NCI-H526 treated with DMSO at 0.1 percent for 48 hours (cell line): ENCODE measurements around the gene TPGS1.

Experiments
- DNase-seq: peaks from one replicate; lab custom pipeline; 2025; lab: John Stamatoyannopoulos, UW

The TPGS1 gene, protein sequence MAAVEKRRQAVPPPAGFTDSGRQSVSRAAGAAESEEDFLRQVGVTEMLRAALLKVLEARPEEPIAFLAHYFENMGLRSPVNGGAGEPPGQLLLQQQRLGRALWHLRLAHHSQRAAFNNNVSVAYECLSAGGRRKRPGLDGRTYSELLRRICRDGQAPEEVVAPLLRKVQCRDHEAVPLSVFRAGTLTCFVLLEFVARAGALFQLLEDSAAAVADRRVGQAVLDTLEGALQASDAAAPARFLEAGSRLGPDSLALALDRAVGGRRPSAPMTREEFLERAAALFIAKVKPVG

GRCh38 chr19:507286-508203 is at the start of gene TPGS1:
Gene TPGS1, plus strand, starts transcription at chr19:507497. Its CDS starts 10 bp downstream, at chr19:507507.
- DNase-seq = peak; percentile 36

- no peak for DNase-seq
Measured at GRCh38 chr19:457636-458035, 49.7 kb upstream of the TPGS1 start.

DNA sequence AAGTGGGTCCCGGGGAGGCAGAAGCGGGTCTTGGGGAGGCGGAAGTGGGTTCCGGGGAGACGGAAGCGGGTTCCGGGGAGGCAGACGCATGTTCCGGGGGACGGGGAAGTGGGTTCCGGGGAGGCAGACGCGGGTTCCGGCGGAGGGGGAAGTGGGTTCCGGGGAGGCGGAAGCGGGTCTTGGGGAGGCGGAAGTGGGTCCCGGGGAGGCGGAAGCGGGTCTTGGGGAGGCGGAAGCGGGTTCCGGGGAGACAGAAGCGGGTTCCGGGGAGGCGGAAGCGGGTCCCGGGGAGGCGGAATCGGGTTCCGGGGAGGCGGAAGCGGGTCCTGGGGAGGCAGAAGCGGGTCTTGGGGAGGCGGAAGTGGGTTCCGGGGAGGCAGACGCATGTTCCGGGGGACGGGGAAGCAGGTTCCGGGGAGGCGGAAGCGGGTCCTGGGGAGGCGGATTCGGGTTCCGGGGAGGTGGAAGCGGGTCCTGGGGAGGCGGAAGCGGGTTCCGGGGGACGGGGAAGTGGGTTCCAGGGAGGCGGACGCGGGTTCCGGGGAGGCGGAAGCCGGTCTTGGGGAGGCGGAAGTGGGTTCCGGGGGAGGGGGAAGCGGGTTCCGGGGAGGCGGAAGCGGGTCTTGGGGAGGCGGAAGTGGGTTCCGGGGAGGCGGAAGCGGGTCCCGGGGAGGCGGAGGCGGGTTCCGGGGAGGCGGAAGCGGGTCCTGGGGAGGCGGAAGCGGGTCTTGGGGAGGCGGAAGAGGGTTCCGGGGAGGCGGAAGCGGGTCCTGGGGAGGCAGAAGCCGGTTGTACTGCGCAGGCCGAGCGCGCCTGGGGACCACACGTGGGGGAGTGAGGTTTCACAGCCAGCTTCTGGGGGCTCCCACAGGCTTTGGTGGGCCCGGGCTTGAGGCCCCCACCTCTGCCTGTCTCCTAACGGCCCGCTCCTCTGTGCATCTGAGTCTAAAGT is 48.9 kb upstream of the TPGS1 start:
- no peak for DNase-seq

GRCh38 chr19:459724-460511 is 47.4 kb upstream of the TPGS1 start:
- DNase-seq = peak; percentile 60

GRCh38 chr19:460877-461720 is 46.2 kb upstream of the TPGS1 start, which contains the start of gene SHC2:
Gene SHC2, minus strand, starts transcription at chr19:461033. Its CDS starts 37 bp downstream, at chr19:460996.
- no peak for DNase-seq

DNA sequence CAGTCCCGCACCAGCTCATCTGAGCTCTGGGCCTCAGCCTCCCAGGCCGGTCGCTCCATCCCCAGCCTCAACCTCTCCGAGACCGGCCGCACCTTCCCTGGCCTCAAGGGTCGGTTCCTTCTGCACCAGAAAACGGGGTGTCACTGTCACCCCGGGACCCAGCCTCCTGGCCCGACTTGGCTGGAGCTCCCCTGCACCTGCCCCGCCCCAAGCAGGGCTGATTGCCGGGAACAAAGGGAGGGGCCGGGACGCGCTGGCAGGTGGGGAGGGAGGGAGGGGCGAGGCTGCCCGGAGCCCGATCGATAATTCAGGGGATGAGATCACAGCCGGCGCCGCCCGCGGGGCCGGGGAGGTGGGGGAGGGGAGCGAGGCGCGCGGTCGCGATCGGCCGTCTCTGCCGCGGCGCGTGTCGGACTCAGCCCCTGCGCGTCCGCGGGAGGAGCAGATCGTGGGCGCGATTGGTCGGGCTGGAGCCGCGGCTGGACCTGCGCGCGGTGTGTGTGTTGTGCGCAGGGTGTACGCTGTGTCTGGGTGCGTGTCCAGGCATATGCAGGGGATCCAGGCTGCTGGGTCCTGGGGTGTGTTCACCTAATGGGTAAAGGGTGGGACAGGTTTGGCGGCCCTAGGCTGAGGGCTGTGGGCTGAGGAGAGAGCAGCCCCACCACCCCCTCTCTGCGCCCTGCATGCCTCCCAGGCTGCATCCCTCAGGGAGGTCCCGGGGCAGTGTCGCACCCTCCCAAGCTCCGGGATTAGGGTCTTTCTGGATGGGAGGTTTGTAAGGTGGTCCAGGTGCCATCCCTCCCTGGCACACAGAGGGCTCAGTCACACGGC is 45.4 kb upstream of the TPGS1 start:
- peak; percentile 17 for DNase-seq

DNA sequence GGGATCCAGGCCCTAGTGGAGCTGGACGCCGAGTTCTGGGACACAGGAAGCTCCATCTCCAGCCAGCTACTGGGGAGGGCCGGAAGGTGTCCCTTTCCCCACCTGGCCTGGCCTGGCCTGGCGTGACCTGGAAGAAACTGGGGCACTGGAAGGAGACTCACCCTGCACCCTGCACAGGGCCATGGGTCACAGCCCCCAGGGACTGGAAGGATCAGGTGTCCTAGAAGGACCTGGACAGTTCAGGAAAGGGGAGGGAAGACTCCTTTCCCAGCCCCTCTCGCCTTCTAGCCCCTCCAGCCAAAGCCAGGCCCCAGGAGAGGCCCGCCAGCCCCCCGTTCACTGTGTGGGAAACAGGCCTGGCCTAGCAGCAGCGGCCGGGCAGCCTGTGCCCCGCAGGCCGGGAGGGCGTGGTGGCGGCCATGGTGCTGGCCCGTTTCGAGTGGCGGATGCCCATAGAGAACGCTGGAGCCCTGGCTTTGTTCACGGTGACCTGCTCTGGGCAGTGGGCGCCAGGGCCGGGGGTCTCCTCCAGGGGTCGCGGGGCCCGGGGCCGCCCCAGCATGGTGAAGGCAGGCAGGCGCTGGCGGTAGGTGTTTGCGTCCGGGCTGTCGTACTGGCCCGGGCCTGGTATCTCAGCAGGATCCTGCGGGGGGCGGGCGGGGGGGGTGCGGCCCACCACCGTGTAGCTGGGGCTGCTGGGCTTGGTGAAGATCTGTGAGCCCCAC is 43.7 kb upstream of the TPGS1 start:
- no peak for DNase-seq

DNA sequence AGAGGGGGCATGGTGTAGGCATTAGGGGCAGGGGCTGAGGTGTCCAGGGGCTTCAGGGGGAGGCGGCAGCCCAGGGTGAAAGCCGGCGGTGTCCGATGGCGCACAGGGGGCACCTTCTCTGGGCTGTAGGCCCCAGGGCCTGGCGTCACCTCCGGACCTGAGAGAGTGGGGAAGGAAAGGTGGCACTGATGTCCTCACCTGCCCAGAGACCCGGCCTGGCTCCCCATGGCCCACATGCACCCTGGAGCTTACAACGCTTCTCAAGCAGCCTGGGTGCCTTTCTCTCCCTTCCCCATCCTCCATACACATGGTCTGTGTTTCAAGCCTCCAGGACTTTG is 43.1 kb upstream of the TPGS1 start:
- DNase-seq = no peak

GRCh38 chr19:465056-465816 is 42.1 kb upstream of the TPGS1 start:
- no peak for DNase-seq

DNA sequence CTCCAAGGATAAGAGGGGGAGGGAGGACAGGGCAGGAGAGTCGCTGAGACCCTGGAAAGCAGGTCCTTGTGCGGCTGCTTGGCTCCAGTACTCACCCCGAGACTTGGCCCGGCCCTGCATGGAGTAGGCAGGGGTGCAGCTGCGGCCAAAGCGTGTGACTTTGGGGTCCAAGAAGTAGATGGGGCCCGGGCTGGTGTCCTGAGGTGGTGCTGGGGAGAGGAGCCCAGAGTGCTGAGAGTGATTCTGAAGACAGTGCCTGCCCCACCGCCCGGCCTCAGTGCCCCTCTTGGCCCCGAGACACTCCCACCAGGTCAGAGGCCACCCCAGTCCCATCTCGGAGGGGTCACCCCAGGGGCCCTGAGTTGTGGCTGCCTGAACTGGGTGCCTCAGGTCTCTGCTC is 39.7 kb upstream of the TPGS1 start:
- DNase-seq = no peak

- DNase-seq = no peak
Measured at GRCh38 chr19:468587-469256, 38.6 kb upstream of the TPGS1 start.

DNA sequence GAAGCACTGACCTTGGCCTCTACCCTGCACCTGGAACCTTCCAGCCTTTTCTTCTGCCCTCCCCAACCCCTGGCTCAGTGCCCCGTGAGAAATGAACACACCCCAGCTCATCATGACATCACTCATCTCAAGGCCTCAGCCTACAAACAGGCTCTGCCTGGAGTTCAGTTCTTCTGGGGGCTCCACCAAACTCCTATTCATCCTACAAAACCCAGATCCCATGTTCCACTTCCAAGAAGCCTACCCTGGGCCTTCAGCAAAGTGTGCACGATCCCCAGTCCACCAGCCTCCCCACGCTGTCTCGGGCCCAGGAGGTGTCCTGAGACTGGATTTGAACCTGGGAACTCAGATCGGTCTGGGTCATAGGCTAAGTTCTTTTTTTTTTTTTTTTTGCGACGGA is 37.5 kb upstream of the TPGS1 start:
- DNase-seq = no peak

GRCh38 chr19:470701-471100 is 36.6 kb upstream of the TPGS1 start:
- no peak for DNase-seq

DNA sequence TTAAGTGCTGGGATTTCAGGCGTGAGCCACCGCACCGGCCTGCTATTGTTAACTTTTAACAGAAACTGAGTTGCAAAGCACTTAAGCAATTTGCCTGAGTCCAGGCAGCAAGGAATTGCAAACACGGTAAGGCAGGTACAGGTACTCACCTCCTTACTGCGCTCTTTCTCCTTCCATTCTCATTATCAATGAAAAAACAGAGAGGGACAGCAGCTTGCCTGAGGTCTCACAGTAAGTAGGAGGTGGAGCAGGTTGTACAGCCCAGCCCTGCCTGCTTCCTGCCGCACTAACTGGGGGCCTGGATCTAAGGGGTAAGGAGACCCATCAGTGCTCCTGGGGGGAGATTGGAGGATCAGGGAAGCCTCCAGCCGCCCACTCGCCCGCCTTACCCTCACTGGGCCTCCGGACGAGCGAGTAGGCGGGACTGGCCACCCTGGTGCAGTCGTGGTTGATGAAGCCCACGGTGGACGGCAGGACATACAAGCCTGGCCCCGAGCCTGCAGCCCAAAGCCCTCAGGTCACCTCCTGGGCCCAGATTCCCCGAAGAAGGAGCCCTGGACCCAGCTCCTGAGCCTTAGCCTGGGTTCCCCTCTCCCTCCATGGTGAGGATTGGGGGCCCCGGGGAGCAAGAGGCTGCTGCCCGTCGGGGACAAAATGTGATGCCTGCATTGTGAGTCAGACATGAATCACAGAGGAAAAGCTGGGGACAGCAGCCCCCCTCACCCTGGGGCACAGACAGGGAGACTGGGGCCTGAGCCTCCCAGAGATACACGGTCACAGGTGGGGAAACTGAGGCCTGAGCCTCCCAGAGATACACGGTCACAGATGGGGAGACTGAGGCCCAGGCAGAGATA is 35.1 kb upstream of the TPGS1 start:
- DNase-seq = no peak

DNA sequence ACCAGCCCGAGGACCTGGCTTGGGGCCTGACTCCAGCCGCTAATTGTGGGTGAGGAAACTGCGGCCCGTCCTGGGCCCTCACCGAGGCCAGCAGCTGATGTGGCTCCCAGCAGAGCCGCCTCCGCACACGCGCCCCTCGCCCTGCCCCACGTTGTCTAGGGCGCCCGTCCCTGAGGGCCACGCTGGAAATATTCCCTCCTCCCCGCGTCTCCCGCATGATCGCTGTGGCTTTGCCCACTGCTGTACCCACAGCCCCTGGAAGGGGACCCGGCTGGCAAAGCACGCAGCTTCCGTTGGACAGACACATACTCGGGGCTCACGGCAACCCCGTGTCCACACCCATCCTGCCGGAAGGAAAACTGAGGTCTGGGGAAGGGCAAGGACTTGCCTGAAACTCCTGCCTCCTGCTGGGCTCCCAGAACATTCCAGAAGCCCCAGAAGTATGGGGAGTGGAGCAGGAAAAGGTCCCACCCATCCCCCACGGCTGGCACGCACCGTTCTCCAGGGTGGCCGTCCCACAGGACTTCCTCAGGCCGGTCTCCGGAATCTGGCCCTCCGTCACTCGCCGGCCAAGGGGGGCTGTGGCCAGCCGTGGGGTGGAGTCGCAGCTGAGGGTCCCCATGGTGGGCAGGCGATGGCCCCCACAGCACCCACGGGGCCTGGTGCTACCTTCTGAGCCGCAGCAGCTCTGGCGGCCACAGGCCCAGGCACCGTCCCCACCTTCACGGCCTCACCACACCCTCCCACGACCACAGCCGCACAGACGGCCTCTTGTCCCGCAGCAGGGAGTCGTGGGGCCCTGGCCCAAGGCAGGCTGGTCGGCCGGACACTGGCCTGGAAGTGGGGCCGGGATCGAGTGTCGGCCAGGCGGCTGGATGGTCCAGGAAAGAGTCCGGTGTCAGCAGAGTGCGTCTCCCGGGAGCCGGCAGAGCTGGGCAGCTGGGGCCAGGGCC is 32.9 kb upstream of the TPGS1 start:
- DNase-seq = no peak
